BLaER1 treated with 17β-estradiol and CSF1 and Interleukin-3, amounts not matched to agents 10 nM and 100 nM (cell line): Measurements from ENCODE around the gene BRI3BP.

ENCODE experiments used
- H3K27ac ChIP-seq, 11 experiments: shearing (Covaris generic); formaldehyde crosslinking; 2 replicates each; pipeline ENCODE4 v1.8.1; 2022
- H3K27me3 ChIP-seq, 11 experiments: shearing (Covaris generic); formaldehyde crosslinking; 2 replicates each; pipeline ENCODE4 v1.8.1; 2022
- H3K36me3 ChIP-seq, 11 experiments: shearing (Covaris generic); formaldehyde crosslinking; 2 replicates each; pipeline ENCODE4 v1.8.1; 2022
- H3K4me1 ChIP-seq, 10 experiments: shearing (Covaris generic); formaldehyde crosslinking; 2 replicates each; pipeline ENCODE4 v1.8.1; 2022
- H3K4me2 ChIP-seq, 11 experiments: shearing (Covaris generic); formaldehyde crosslinking; 2 replicates each; pipeline ENCODE4 v1.8.1; 2022
- H3K4me3 ChIP-seq, 10 experiments: shearing (Covaris generic); formaldehyde crosslinking; 2 replicates each; pipeline ENCODE4 v1.8.1; 2022
- H3K9ac ChIP-seq, 11 experiments: shearing (Covaris generic); formaldehyde crosslinking; 2 replicates each; pipeline ENCODE4 v1.8.1; 2022
- H3K9me3 ChIP-seq, 11 experiments: shearing (Covaris generic); formaldehyde crosslinking; replicated peaks in 1 of 11; 2 replicates each; pipeline ENCODE4 v1.8.1; 2022
- H4K20me1 ChIP-seq, 11 experiments: shearing (Covaris generic); formaldehyde crosslinking; 2 replicates each; pipeline ENCODE4 v1.8.1; 2022
- Cebpa-rat ChIP-seq, 11 experiments: shearing (Covaris generic); IDR thresholded peaks; 2 replicates each; pipeline ENCODE4 v1.8.1; 2022

BRI3BP gene, protein sequence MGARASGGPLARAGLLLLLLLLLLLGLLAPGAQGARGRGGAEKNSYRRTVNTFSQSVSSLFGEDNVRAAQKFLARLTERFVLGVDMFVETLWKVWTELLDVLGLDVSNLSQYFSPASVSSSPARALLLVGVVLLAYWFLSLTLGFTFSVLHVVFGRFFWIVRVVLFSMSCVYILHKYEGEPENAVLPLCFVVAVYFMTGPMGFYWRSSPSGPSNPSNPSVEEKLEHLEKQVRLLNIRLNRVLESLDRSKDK

GRCh38 chr12:124993626-124994436 lies at the start of gene BRI3BP:
Gene BRI3BP (plus strand): TSS chr12:124993645. CDS start chr12:124993791, 146 bp downstream.
- Histone ChIP-seq H3K36me3 (peaks cover 0 to 9% (median 4%) of the 10 kb centered on the region in 11 experiments; a peak in 8 of 22 replicates), H4K20me1 (peaks cover 0 to 41% (median 30%) of the 10 kb centered on the region in 11 experiments; a peak in 16 of 22 replicates), H3K27me3 (no peaks in the 10 kb centered on the region), H3K4me3 (peak within 1 kb of the TSS; percentile 74 to 92 (median 83)), H3K9ac (peak within 1 kb of the TSS; percentile 70 to 91 (median 84)), H3K4me1 (peaks cover 34 to 46% (median 41%) of the 10 kb centered on the region in 10 experiments), H3K4me2 (peak within 1 kb of the TSS; percentile 79 to 99 (median 92)), H3K9me3 (peaks cover 0 to 4% (median 0%) of the 10 kb centered on the region in 11 experiments; a peak in 1 of 22 replicates), H3K27ac (peak within 1 kb of the TSS in 10 of 11 experiments; percentile 40 to 89 (median 85); a peak in 20 of 22 replicates)
- no peak for TF ChIP-seq Cebpa-rat (IDR thresholded peaks at IDR 0.05)

DNA sequence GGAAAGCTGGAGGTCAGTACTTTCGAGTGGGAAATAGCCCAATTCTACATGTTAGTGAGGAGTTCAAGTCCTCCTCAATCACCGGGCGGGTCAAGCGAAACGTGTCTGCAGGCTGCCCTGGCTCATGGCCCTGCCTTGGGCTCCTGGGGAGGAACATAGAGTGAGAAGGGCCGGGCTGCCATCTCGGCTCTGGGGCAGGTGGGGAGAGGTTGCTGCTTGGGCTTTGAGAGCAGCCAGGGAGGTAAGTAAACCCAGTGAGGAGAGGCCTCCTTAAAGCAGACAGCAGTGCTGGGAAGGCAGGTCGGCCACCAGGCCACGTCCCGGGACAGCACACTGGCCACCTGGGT lies 47.0 kb upstream of the BRI3BP start:
- Histone ChIP-seq H3K4me2 (peak overlapping the region in 7 of 11 experiments; percentile 1 to 95 (median 22); a peak in 8 of 22 replicates), H3K36me3 (peaks cover 38 to 94% (median 75%) of the 10 kb centered on the region in 11 experiments)
- no peak for TF ChIP-seq Cebpa-rat (IDR thresholded peaks at IDR 0.05)

GRCh38 chr12:124947013-124947412 lies 46.4 kb upstream of the BRI3BP start:
- Histone ChIP-seq H4K20me1 (peaks cover 0 to 65% (median 38%) of the 10 kb centered on the region in 11 experiments; a peak in 16 of 22 replicates), H3K36me3 (peaks cover 38 to 97% (median 78%) of the 10 kb centered on the region in 11 experiments), H3K27ac (no peak overlapping the region), H3K9me3 (no peaks in the 10 kb centered on the region), H3K4me3 (no peak overlapping the region), H3K27me3 (no peaks in the 10 kb centered on the region), H3K4me1 (peaks cover 0 to 62% (median 57%) of the 10 kb centered on the region in 10 experiments; a peak in 16 of 20 replicates), H3K4me2 (peak overlapping the region in 8 of 11 experiments; percentile 50 to 95 (median 84); a peak in 14 of 22 replicates), H3K9ac (peak overlapping the region in 2 of 11 experiments; percentile 19 to 45; a peak in 1 of 22 replicates)
- TF ChIP-seq Cebpa-rat (IDR thresholded peaks at IDR 0.05), result no peak

More for the DNA sequence above, 47.0 kb upstream of the BRI3BP start:
- Histone ChIP-seq H3K4me1 (peaks cover under 1 to 61% (median 54%) of the 10 kb centered on the region in 10 experiments; a peak in 18 of 20 replicates), H3K9me3 (no peaks in the 10 kb centered on the region), H3K4me3 (no peak overlapping the region), H3K9ac (0 out of 22 replicates have a peak overlapping the region, but pooled peaks of 1 of the 11 experiments have one; percentile 4), H3K27ac (no peak overlapping the region), H3K27me3 (no peaks in the 10 kb centered on the region), H4K20me1 (peaks cover 0 to 59% (median 33%) of the 10 kb centered on the region in 11 experiments; a peak in 15 of 22 replicates)

- no peak overlapping the region; a peak in 2 of 20 replicates for H3K4me3 ChIP-seq
- H4K20me1 ChIP-seq, result peaks cover 0 to 73% (median 45%) of the 10 kb centered on the region in 11 experiments; a peak in 17 of 22 replicates
- peaks cover 5 to 70% (median 65%) of the 10 kb centered on the region in 10 experiments for H3K4me1 ChIP-seq
- no peak for TF ChIP-seq Cebpa-rat (IDR thresholded peaks at IDR 0.05)
- peak overlapping the region; percentile 4 to 95 (median 78); a peak in 16 of 22 replicates for H3K4me2 ChIP-seq
- H3K27me3 ChIP-seq, result no peaks in the 10 kb centered on the region
- H3K36me3 ChIP-seq, result peaks cover 38 to 95% (median 81%) of the 10 kb centered on the region in 11 experiments
- no peaks in the 10 kb centered on the region for H3K9me3 ChIP-seq
- 0 out of 22 replicates have a peak overlapping the region, but pooled peaks of 1 of the 11 experiments have one; percentile 9 for H3K27ac ChIP-seq
- peak overlapping the region in 4 of 11 experiments; percentile 11 to 54 (median 32); a peak in 4 of 22 replicates for H3K9ac ChIP-seq
Observed at GRCh38 chr12:124947561-124948398, 45.7 kb upstream of the BRI3BP start.

DNA sequence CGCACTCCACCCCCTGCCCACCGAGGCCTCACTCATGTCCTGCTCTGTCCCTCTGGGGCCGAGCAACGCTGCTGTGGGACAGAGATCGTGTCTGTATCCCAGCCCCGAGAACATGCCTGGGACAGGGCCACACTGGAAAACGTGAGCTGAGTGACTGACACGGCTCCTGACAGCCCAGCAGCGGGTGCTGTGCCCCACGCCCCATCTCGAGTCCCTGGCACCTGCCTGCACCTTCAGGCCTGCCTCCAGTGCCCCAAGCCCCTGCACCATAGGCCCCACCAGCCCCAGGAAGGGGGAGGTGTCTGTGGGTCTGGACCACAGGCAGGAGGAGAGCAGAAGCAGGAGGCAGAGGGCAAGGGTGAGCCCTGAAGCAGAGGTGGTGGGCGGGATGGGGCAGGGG lies 44.4 kb upstream of the BRI3BP start:
- H4K20me1 ChIP-seq, result peaks cover 0 to 86% (median 53%) of the 10 kb centered on the region in 11 experiments; a peak in 17 of 22 replicates
- peak overlapping the region in 9 of 11 experiments; percentile 5 to 95 (median 83); a peak in 17 of 22 replicates for H3K4me2 ChIP-seq
- no peak overlapping the region for H3K27ac ChIP-seq
- TF ChIP-seq Cebpa-rat (IDR thresholded peaks at IDR 0.05), result no peak
- H3K36me3 ChIP-seq, result peaks cover 36 to 94% (median 79%) of the 10 kb centered on the region in 11 experiments
- H3K4me3 ChIP-seq, result no peak overlapping the region
- H3K4me1 ChIP-seq, result peaks cover 17 to 83% (median 78%) of the 10 kb centered on the region in 10 experiments
- peak overlapping the region in 4 of 11 experiments; percentile 26 to 41 (median 32); a peak in 3 of 22 replicates for H3K9ac ChIP-seq
- peaks cover 0 to 2% (median 0%) of the 10 kb centered on the region in 11 experiments; a peak in 2 of 22 replicates for H3K9me3 ChIP-seq
- H3K27me3 ChIP-seq, result no peaks in the 10 kb centered on the region

DNA sequence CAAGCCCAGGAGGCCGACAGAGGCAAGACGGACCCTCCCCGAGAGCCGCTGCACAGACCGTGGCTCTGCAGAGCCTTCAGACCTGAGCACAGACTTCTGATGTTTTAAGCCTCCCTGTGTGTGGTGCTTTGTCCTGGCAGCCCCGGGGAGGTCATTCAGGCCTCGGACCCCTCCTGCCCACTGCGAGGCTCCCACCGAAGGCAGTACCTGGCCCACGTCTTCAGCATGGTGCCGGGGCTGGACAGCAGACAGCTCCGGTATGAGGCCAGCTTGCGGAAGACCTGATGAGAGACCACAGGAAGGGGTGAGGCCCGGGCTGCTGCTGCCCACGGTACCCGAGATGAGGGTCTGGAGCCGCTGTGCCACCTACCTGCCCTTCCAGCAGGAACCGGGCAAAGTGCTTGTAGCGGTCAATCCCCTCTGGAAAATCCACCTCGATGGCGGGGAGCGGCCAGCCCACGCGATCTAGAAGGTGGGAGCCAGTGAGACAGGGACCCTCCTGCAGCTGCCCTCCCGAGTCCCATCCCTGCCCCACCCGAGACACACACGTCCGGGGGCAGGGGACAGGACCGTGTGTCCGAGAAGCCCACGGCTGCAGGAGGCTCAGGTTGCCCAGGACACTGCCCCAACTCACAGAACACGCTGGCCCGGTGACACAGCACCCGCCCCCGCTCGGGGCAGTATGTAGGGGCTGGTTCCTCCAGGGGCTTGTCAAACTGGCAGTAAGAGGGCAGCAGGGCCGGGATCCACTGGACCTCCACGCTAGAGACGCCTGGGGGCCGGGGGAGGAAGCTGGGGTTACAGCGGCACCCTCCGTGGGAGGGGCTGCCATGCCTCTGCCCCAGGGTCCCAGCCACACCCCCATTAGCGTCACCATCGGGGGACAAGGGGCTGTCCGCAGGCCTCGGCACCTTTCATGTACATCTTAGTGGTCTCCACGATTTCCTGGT lies 43.4 kb upstream of the BRI3BP start:
- Histone ChIP-seq H3K4me2 (peak overlapping the region in 9 of 11 experiments; percentile 5 to 95 (median 83); a peak in 16 of 22 replicates), H4K20me1 (peaks cover 0 to 91% (median 53%) of the 10 kb centered on the region in 11 experiments; a peak in 17 of 22 replicates), H3K4me3 (no peak overlapping the region), H3K4me1 (peaks cover 19 to 90% (median 84%) of the 10 kb centered on the region in 10 experiments), H3K27me3 (no peaks in the 10 kb centered on the region), H3K9ac (peak overlapping the region in 2 of 11 experiments; percentile 7 to 9; a peak in 2 of 22 replicates), H3K27ac (no peak overlapping the region), H3K36me3 (peaks cover 46 to 94% (median 79%) of the 10 kb centered on the region in 11 experiments), H3K9me3 (peaks cover 0 to 12% (median 7%) of the 10 kb centered on the region in 11 experiments; a peak in 16 of 22 replicates)
- TF ChIP-seq Cebpa-rat (IDR thresholded peaks at IDR 0.05), result no peak

- TF ChIP-seq Cebpa-rat (IDR thresholded peaks at IDR 0.05), result no peak
- Histone ChIP-seq H3K36me3 (peaks cover 60 to 94% (median 84%) of the 10 kb centered on the region in 11 experiments), H3K27ac (peak overlapping the region in 6 of 11 experiments; percentile 23 to 49 (median 36); a peak in 6 of 22 replicates), H4K20me1 (peaks cover 0 to 73% (median 57%) of the 10 kb centered on the region in 11 experiments; a peak in 17 of 22 replicates), H3K9me3 (peaks cover 0 to 17% (median 11%) of the 10 kb centered on the region in 11 experiments; a peak in 16 of 22 replicates), H3K9ac (peak overlapping the region in 6 of 11 experiments; percentile 9 to 60 (median 40); a peak in 6 of 22 replicates), H3K4me2 (peak overlapping the region; percentile 61 to 95 (median 83)), H3K27me3 (no peaks in the 10 kb centered on the region), H3K4me1 (peaks cover 19 to 78% (median 72%) of the 10 kb centered on the region in 10 experiments), H3K4me3 (no peak overlapping the region; a peak in 1 of 20 replicates)
Observed at GRCh38 chr12:124952295-124952694, 41.1 kb upstream of the BRI3BP start.
